WTC11 (cell line): ENCODE data around the gene MT1B. TPM values are rescaled to one million over a fixed set of nuclear protein-coding genes. Genes with fewer than 3 reads are reported as not detected.

Experiments used
- ATAC-seq: fragments of 200-7000 bp; cut with Tn5 transposase; 2 replicates; pipeline ENCODE4 v1.10.0; 2021; ENCODE audit warnings: mild to moderate bottlenecking, moderate library complexity
- CTCF ChIA-PET: fragments of 300-600 bp; sonication (Branson Sonifier 250); formaldehyde crosslinking; loops from one replicate; lab custom pipeline; 2021; ENCODE audit warnings: antibody characterized with exemption; lab: Charles Lee
- POLR2A ChIA-PET: fragments of 350-600 bp; sonication (Branson Sonifier 250); formaldehyde crosslinking; loops from one replicate; lab custom pipeline; 2021; ENCODE audit warnings: antibody characterized with exemption; lab: Charles Lee
- DNase-seq: peaks from one replicate; pipeline ENCODE4 v3.0.0; 2021; ENCODE audit warnings: low spot score
- H3K27ac Mint-ChIP-seq: 2 replicates; pipeline ENCODE4 v1.8.0; 2021; ENCODE audit warnings: mixed read lengths
- H3K27me3 Mint-ChIP-seq: 2 replicates; pipeline ENCODE4 v1.8.0; 2021; ENCODE audit warnings: low read depth, mild to moderate bottlenecking, moderate library complexity, mixed read lengths
- H3K36me3 Mint-ChIP-seq: 2 replicates; pipeline ENCODE4 v1.8.0; 2021; ENCODE audit warnings: mixed read lengths
- H3K4me1 Mint-ChIP-seq: 2 replicates; pipeline ENCODE4 v1.8.0; 2022; ENCODE audit warnings: mixed read lengths
- H3K4me3 Mint-ChIP-seq: 2 replicates; pipeline ENCODE4 v1.8.0; 2021; ENCODE audit warnings: mild to moderate bottlenecking, moderate library complexity, mixed read lengths
- H3K9me3 Mint-ChIP-seq: 2 replicates; pipeline ENCODE4 v1.8.0; 2021; ENCODE audit warnings: mixed read lengths
- ELF4 ChIP-seq: sonication (generic); formaldehyde crosslinking; IDR thresholded peaks from 2 replicates; pipeline ENCODE4 v1.8.1; 2022; ENCODE audit warnings: low read depth, mild to moderate bottlenecking, moderate library complexity, missing genetic modification reagents
- FOXK1 ChIP-seq: sonication (generic); formaldehyde crosslinking; IDR thresholded peaks from 2 replicates; pipeline ENCODE4 v1.8.0; 2022; ENCODE audit warnings: mild to moderate bottlenecking, moderate library complexity, missing genetic modification reagents
- FOXP4 ChIP-seq: sonication (generic); formaldehyde crosslinking; IDR thresholded peaks from 2 replicates; pipeline ENCODE4 v1.8.0; 2022; ENCODE audit warnings: mild to moderate bottlenecking, missing genetic modification reagents
- MXD4 ChIP-seq: fragments of 250-450 bp; sonication (Bioruptor Pico); IDR thresholded peaks from 2 replicates; pipeline ENCODE4 v1.8.0; 2021; ENCODE audit warnings: mild to moderate bottlenecking, moderate library complexity, borderline replicate concordance
- NFE2L1 ChIP-seq: sonication (generic); formaldehyde crosslinking; IDR thresholded peaks from 2 replicates; pipeline ENCODE4 v1.8.1; 2023; ENCODE audit warnings: missing genetic modification reagents
- NFYB ChIP-seq: sonication (generic); formaldehyde crosslinking; conservative IDR thresholded peaks from 2 replicates; pipeline ENCODE4 v1.8.0; 2022; ENCODE audit warnings: low read depth, missing genetic modification reagents
- STAT6 ChIP-seq: sonication (generic); formaldehyde crosslinking; conservative IDR thresholded peaks from 2 replicates; pipeline ENCODE4 v1.8.1; 2023; ENCODE audit warnings: mild to moderate bottlenecking, low read depth, missing genetic modification reagents, moderate library complexity
- TCF7 ChIP-seq: sonication (generic); formaldehyde crosslinking; IDR thresholded peaks from 2 replicates; pipeline ENCODE4 v1.8.0; 2022; ENCODE audit warnings: mild to moderate bottlenecking, low read depth, missing genetic modification reagents, moderate library complexity
- ZNF138 ChIP-seq: sonication (generic); formaldehyde crosslinking; conservative IDR thresholded peaks from 2 replicates; pipeline ENCODE4 v1.8.1; 2022; ENCODE audit warnings: mild to moderate bottlenecking, moderate library complexity, missing genetic modification reagents
- ZNF263 ChIP-seq: sonication (generic); formaldehyde crosslinking; IDR thresholded peaks from 2 replicates; pipeline ENCODE4 v1.8.1; 2022; ENCODE audit warnings: low read depth, mild to moderate bottlenecking, moderate library complexity, missing genetic modification reagents
- ZNF423 ChIP-seq: fragments of 250-450 bp; sonication (Bioruptor Pico); IDR thresholded peaks from 2 replicates; pipeline ENCODE4 v2.1.2; 2022; ENCODE audit warnings: mild to moderate bottlenecking, moderate library complexity
- total RNA-seq: library from RNA; stranded (reverse); gene quantifications from 3 replicates; pipeline ENCODE4 v1.2.3, GENCODE V29; 2021
- TF ChIP-seq, protein P1 (sequence below): sonication (generic); formaldehyde crosslinking; IDR thresholded peaks from 2 replicates; pipeline ENCODE4 v1.8.1; 2023; ENCODE audit warnings: mild to moderate bottlenecking, missing genetic modification reagents, moderate library complexity
- TF ChIP-seq, protein P2 (sequence below): sonication (generic); formaldehyde crosslinking; IDR thresholded peaks from 2 replicates; pipeline ENCODE4 v1.8.0; 2022; ENCODE audit warnings: mild to moderate bottlenecking, missing genetic modification reagents
- TF ChIP-seq, protein P3 (sequence below): sonication (generic); formaldehyde crosslinking; IDR thresholded peaks from 2 replicates; pipeline ENCODE4 v1.8.1; 2022; ENCODE audit warnings: low read depth, mild to moderate bottlenecking, moderate library complexity, missing genetic modification reagents, borderline replicate concordance
- TF ChIP-seq, protein P4 (sequence below): fragments of 250-450 bp; sonication (Bioruptor Pico); IDR thresholded peaks from 2 replicates; pipeline ENCODE4 v1.9.0; 2021; ENCODE audit warnings: mild to moderate bottlenecking

Gene MT1B
- total RNA-seq, 1 experiment from 2014 or later: not detected

- no peak overlapping the region for H3K27ac Mint-ChIP-seq
- H3K4me1 Mint-ChIP-seq: peaks cover 19% of the 10 kb centered on the region
- H3K9me3 Mint-ChIP-seq: peaks cover 11% of the 10 kb centered on the region
- TF ChIP-seq ELF4 (CRISPR knock-in tag) (no peak), ZNF423 (no peak), STAT6 (CRISPR knock-in tag) (no peak), FOXK1 (CRISPR knock-in tag) (no peak)
- ChIA-PET CTCF (interaction anchor here (1.2 kb wide), 1 partner anchor 24 kb away, joined by 3 read pairs; no protein-coding TSS in a partner anchor), POLR2A (interaction anchor here (0.7 kb wide), 1 partner anchor 241 kb away, joined by 3 read pairs; no protein-coding TSS in a partner anchor)
- peaks cover 2% of the 10 kb centered on the region; the same call in 1 of the 2 replicates for H3K27me3 Mint-ChIP-seq
- no peak overlapping the region for H3K4me3 Mint-ChIP-seq
- peaks cover 5% of the 10 kb centered on the region; the same call in 1 of the 2 replicates for H3K36me3 Mint-ChIP-seq
- ATAC-seq (no peak), DNase-seq (no peak)
Measured at GRCh38 chr16:56697456-56698155, 45.9 kb downstream of the MT1B start.

DNA sequence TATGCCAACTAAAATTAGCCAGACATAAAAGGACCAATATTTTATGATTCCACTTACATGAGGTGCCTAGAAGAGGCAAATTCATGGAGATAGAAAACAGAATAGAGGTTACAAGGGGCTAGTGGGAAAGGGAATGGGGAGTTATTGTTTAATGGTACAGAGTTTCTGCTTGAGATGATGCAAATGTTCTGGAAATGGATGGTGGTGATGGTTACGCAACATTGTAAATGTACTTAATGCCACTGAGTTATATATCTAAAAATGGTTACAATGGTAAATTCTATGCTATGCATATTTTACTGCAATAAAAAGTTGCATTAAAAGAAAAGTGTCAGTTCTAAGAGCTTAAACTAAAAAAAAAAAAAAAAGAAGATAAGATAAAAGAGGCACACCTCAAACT is 48.5 kb downstream of the MT1B start:
- peaks cover 5% of the 10 kb centered on the region; the same call in 1 of the 2 replicates for H3K36me3 Mint-ChIP-seq
- peaks cover 11% of the 10 kb centered on the region for H3K9me3 Mint-ChIP-seq
- ChIA-PET POLR2A (interaction anchor here (0.7 to 2.3 kb wide), 2 partner anchors 24 to 54 kb away, joined by 8 to 10 read pairs; no protein-coding TSS in a partner anchor), CTCF (interaction anchor here (0.5 to 3.3 kb wide), 8 partner anchors 18 to 171 kb away, joined by 3 to 46 read pairs (median 20); partner anchors contain the start of genes MT1G and MT1X)
- H3K27me3 Mint-ChIP-seq: peaks cover 2% of the 10 kb centered on the region
- TF ChIP-seq, protein P1, sequence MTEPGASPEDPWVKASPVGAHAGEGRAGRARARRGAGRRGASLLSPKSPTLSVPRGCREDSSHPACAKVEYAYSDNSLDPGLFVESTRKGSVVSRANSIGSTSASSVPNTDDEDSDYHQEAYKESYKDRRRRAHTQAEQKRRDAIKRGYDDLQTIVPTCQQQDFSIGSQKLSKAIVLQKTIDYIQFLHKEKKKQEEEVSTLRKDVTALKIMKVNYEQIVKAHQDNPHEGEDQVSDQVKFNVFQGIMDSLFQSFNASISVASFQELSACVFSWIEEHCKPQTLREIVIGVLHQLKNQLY (CRISPR knock-in tag): no peak
- TF ChIP-seq MXD4 (CRISPR knock-in tag) (no peak), FOXP4 (CRISPR knock-in tag) (no peak), ZNF138 (CRISPR knock-in tag) (no peak), NFYB (CRISPR knock-in tag) (no peak), NFE2L1 (CRISPR knock-in tag) (no peak), TCF7 (CRISPR knock-in tag) (no peak), ZNF263 (CRISPR knock-in tag) (no peak)
- TF ChIP-seq, protein P2, sequence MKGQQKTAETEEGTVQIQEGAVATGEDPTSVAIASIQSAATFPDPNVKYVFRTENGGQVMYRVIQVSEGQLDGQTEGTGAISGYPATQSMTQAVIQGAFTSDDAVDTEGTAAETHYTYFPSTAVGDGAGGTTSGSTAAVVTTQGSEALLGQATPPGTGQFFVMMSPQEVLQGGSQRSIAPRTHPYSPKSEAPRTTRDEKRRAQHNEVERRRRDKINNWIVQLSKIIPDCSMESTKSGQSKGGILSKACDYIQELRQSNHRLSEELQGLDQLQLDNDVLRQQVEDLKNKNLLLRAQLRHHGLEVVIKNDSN (CRISPR knock-in tag): no peak
- TF ChIP-seq, protein P3, sequence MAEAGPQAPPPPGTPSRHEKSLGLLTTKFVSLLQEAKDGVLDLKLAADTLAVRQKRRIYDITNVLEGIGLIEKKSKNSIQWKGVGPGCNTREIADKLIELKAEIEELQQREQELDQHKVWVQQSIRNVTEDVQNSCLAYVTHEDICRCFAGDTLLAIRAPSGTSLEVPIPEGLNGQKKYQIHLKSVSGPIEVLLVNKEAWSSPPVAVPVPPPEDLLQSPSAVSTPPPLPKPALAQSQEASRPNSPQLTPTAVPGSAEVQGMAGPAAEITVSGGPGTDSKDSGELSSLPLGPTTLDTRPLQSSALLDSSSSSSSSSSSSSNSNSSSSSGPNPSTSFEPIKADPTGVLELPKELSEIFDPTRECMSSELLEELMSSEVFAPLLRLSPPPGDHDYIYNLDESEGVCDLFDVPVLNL (CRISPR knock-in tag): no peak
- TF ChIP-seq, protein P4, sequence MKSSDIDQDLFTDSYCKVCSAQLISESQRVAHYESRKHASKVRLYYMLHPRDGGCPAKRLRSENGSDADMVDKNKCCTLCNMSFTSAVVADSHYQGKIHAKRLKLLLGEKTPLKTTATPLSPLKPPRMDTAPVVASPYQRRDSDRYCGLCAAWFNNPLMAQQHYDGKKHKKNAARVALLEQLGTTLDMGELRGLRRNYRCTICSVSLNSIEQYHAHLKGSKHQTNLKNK (CRISPR knock-in tag): no peak
- no peak overlapping the region for H3K4me3 Mint-ChIP-seq
- DNase-seq (no peak), ATAC-seq (no peak)
- no peak overlapping the region for H3K27ac Mint-ChIP-seq
- peaks cover 17% of the 10 kb centered on the region for H3K4me1 Mint-ChIP-seq
